Measurements from ENCODE around the gene AJUBA. TPM values are rescaled to one million over a fixed set of nuclear protein-coding genes. Genes with fewer than 3 reads are reported as not detected.

Gene AJUBA
- total and polyA plus RNA-seq, 2 of the 8 experiments (the other 6 are each of a cell fraction or from before 2014, with no cell fraction given) = 33.1 to 46.0 TPM

GRCh38 chr14:22977434-22977683 lies 5.0 kb downstream of the AJUBA start:
- H2BK20ac ChIP-seq (ENCODE audit: low read length) = peak overlapping the region; percentile 68; the same call in 1 of the 2 replicates
- H4K91ac ChIP-seq (replicated peaks; ENCODE audit: insufficient read length, low read length) = no peak overlapping the region
- H2AK5ac ChIP-seq (ENCODE audit: low read depth, low read length) = 0 out of 2 replicates have a peak overlapping the region, but pooled peaks have one; percentile 66
- H3K4me1 ChIP-seq (replicated peaks in 1 of 4; ENCODE audit: control insufficient read depth in 3 of 4, insufficient read depth in 4 of 4, low read length in 3 of 4) = peaks cover 28 to 34% (median 31%) of the 10 kb centered on the region in 4 experiments
- peaks cover 0 to 2% of the 10 kb centered on the region in 2 experiments for H4K20me1 ChIP-seq (replicated peaks in 1 of 2; ENCODE audit: control insufficient read depth in 1 of 2, insufficient read depth in 2 of 2, low read length in 2 of 2)
- 0 out of 2 replicates have a peak, but pooled peaks have one; percentile 21 for TF ChIP-seq ATF2 (IDR thresholded peaks at IDR 0.05; ENCODE audit: low read length)
- no peak for TF ChIP-seq YY1 (IDR thresholded peaks at IDR 0.05; ENCODE audit: low read depth, low read length)
- H3K27me3 ChIP-seq (replicated peaks in 1 of 4; ENCODE audit: control insufficient read depth in 3 of 4, extremely low read depth in 1 of 4, insufficient read depth in 3 of 4, low read length in 3 of 4) = peaks cover 0 to 9% (median 4%) of the 10 kb centered on the region in 4 experiments; a peak in 2 of 7 replicates
- ChIA-PET POLR2A (ENCODE audit: partially characterized antibody) (interaction anchor here (0.8 to 13.2 kb wide), 22 partner anchors 9 to 118 kb away, joined by 3 to 133 read pairs (median 8); partner anchors contain the start of genes ACIN1, C14orf119, CDH24 and HAUS4), CTCF (ENCODE audit: partially characterized antibody) (interaction anchor here (0.6 to 7.7 kb wide), 22 partner anchors 8 to 408 kb away, joined by 3 to 175 read pairs (median 4); partner anchors contain the start of genes AJUBA, HAUS4 and RBM23)
- H3K9ac ChIP-seq (replicated peaks in 1 of 4; ENCODE audit: extremely low read depth in 1 of 4, low read depth in 3 of 4, low read length in 3 of 4) = peak overlapping the region in 3 of 4 experiments; percentile 6 to 60 (median 27); a peak in 5 of 7 replicates
- peak overlapping the region; percentile 52; the same call in 1 of the 2 replicates for H3K18ac ChIP-seq (ENCODE audit: extremely low read depth, low read length)
- H3K27ac ChIP-seq (ENCODE audit: low read depth, low read length) = peak overlapping the region; percentile 87
- no peak overlapping the region for H3K4ac ChIP-seq (replicated peaks; ENCODE audit: insufficient read length, low read depth, low read length)
- FAIRE-seq (no peak), DNase-seq (ENCODE audit: low read depth in 1 of 2, low spot score in 2 of 2) (no peak)
- H3K79me2 ChIP-seq (ENCODE audit: control insufficient read depth in 1 of 2, insufficient read depth in 2 of 2, low read length in 2 of 2) = peaks cover 0 to 54% of the 10 kb centered on the region in 2 experiments; a peak in 2 of 4 replicates
- H3K4me3 ChIP-seq (ENCODE audit: extremely low read depth in 1 of 4, insufficient read depth in 2 of 4, low read depth in 3 of 4, low read length in 4 of 4) = peak overlapping the region in 1 of 4 experiments; percentile 41; a peak in 4 of 8 replicates
- no peaks in the 10 kb centered on the region for H3K9me3 ChIP-seq (ENCODE audit: insufficient read depth in 2 of 2, low read depth in 1 of 2, low read length in 1 of 2)
- H3K36me3 ChIP-seq (ENCODE audit: control insufficient read depth in 2 of 4, insufficient read depth in 4 of 4, low read length in 3 of 4) = peaks cover 15 to 64% (median 33%) of the 10 kb centered on the region in 4 experiments
- no peak overlapping the region for H2BK120ac ChIP-seq (replicated peaks; ENCODE audit: low read depth, low read length)
- H3K79me1 ChIP-seq (ENCODE audit: low read depth, low read length) = no peaks in the 10 kb centered on the region; the same call in 1 of the 2 replicates
- peaks cover 9% of the 10 kb centered on the region for H3K23me2 ChIP-seq (ENCODE audit: low read depth, low read length)
- H4K5ac ChIP-seq (ENCODE audit: insufficient read length, low read depth, low read length) = peak overlapping the region; percentile 7
- 0 out of 2 replicates have a peak overlapping the region, but pooled peaks have one; percentile 12 for H2BK15ac ChIP-seq (ENCODE audit: low read length)
- no peak overlapping the region for H2AFZ ChIP-seq (ENCODE audit: low read length)
- H3K56ac ChIP-seq (replicated peaks; ENCODE audit: insufficient read length, low read depth, low read length) = no peak overlapping the region
- no peak overlapping the region for H4K8ac ChIP-seq (ENCODE audit: extremely low read depth, insufficient read depth, low read length)
- H3K14ac ChIP-seq (ENCODE audit: insufficient read length) = no peak overlapping the region
- H2BK12ac ChIP-seq (ENCODE audit: low read depth, low read length) = peak overlapping the region; percentile 73
- H3K23ac ChIP-seq (ENCODE audit: insufficient read length) = no peak overlapping the region
- peak overlapping the region; percentile 95 for H2BK5ac ChIP-seq (ENCODE audit: low read depth, low read length)
- H3K4me2 ChIP-seq (ENCODE audit: insufficient read depth in 1 of 2, low read depth in 2 of 2, low read length in 2 of 2) = peak overlapping the region; percentile 56 to 81
